Measurements from ENCODE around the gene PIK3CD. TPM values are rescaled to one million over a fixed set of nuclear protein-coding genes. Genes with fewer than 3 reads are reported as not detected.

Gene PIK3CD
- total and polyA plus RNA-seq, 2 experiments from 2014 or later = 6.6 to 32.1 TPM

- Histone ChIP-seq H4K20me1 (replicated peaks; ENCODE audit: insufficient read depth) (no peaks in the 10 kb centered on the region), H3K4me2 (no peak overlapping the region), H3K9me2 (ENCODE audit: insufficient read depth) (no peaks in the 10 kb centered on the region), H3K27ac (ENCODE audit: low read depth) (no peak overlapping the region), H3K79me2 (replicated peaks; ENCODE audit: insufficient read depth) (no peaks in the 10 kb centered on the region), H3K27me3 (ENCODE audit: insufficient read depth) (no peaks in the 10 kb centered on the region), H3K4me3 (no peak overlapping the region), H3K36me3 (ENCODE audit: insufficient read depth) (no peaks in the 10 kb centered on the region), H3K4me1 (ENCODE audit: insufficient read depth) (no peaks in the 10 kb centered on the region), H3F3A (replicated peaks; ENCODE audit: low read depth) (no peaks in the 10 kb centered on the region), H2AFZ (no peak overlapping the region)
- Mint-ChIP-seq H3K9me3 (0 out of 3 replicates have a peak, but pooled peaks cover under 1% of the 10 kb centered on the region), H3K27ac (no peak overlapping the region), H3K27me3 (ENCODE audit: insufficient read depth, low read depth, poor library complexity) (peaks cover 11% of the 10 kb centered on the region), H3K4me3 (no peak overlapping the region), H3K36me3 (ENCODE audit: low read depth) (no peaks in the 10 kb centered on the region; the same call in 2 of the 3 replicates), H3K4me1 (no peaks in the 10 kb centered on the region)
- DNase-seq (ENCODE audit: low spot score) (no peak), ATAC-seq (no peak)
- TF ChIP-seq CREB1 (CRISPR knock-in tag; IDR thresholded peaks at IDR 0.05; ENCODE audit: low read depth) (no peak), REST (IDR thresholded peaks at IDR 0.05; ENCODE audit: unreplicated experiment) (no peak), ETS1 (IDR thresholded peaks at IDR 0.05) (no peak), ZNF114 (CRISPR knock-in tag; IDR thresholded peaks at IDR 0.05) (no peak), EZH2 (IDR thresholded peaks at IDR 0.05; ENCODE audit: low read depth, unreplicated experiment) (no peak), JUNB (IDR thresholded peaks at IDR 0.05; ENCODE audit: unreplicated experiment) (no peak), ZNF462 (CRISPR knock-in tag; IDR thresholded peaks at IDR 0.05) (no peak), STAT1 (IDR thresholded peaks at IDR 0.05; ENCODE audit: unreplicated experiment) (no peak), NANOG (IDR thresholded peaks at IDR 0.05; ENCODE audit: borderline replicate concordance) (no peak), POLR2AphosphoS5 (IDR thresholded peaks at IDR 0.05; ENCODE audit: low read depth) (no peak), ZNF331 (CRISPR knock-in tag; IDR thresholded peaks at IDR 0.05; ENCODE audit: low read depth) (no peak), EZH2phosphoT487 (IDR thresholded peaks at IDR 0.05; ENCODE audit: unreplicated experiment) (no peak), CTCF (conservative IDR thresholded peaks at IDR 0.05; ENCODE audit: low read depth in 2 of 2) (no peak)
These were observed 30.5 kb upstream of the PIK3CD start for GRCh38 chr1:9621032-9621431.
